ENCODE measurements around the gene RTP1. TPM values are rescaled to one million over a fixed set of nuclear protein-coding genes. Genes with fewer than 3 reads are reported as not detected.

Gene RTP1
- total and polyA plus RNA-seq, 9 of the 15 experiments (the other 6 are each of a cell fraction or from before 2014, with no cell fraction given), result not detected

DNA sequence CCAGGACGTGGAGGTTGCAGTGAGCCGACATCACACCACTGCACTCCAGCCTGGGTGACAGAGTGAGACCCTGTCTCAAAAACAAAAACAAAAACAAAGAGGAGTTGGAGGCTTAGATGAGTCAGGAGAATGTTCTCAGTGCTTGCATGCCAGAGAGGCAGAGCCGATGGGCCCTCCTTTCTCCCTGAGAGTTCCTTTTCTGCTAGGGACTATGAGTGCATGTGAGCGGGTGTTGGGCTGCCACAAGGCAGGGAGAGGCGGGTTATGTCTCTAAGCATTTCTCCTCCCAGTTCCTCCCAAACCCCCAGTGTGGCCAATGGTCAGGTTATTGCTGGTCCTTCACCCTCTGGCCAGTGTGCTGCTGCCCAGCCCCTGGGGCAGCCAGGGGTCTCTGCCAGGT, 45.1 kb downstream of the RTP1 start:
- POLR2A ChIA-PET, result interaction anchor here (0.6 kb wide), 1 partner anchor 477 kb away, joined by 6 read pairs; no protein-coding TSS in a partner anchor
- DNase-seq (ENCODE audit: extremely low read depth in 1 of 4, low spot score in 3 of 4), result no peak
- no peak for FAIRE-seq
- Histone ChIP-seq H3K9me1 (ENCODE audit: control insufficient read depth, insufficient read depth, low read length) (no peaks in the 10 kb centered on the region), H4K20me1 (replicated peaks; ENCODE audit: control insufficient read depth, insufficient read depth, low read length) (no peaks in the 10 kb centered on the region), H3K9ac (ENCODE audit: insufficient read depth in 1 of 2, low read depth in 2 of 2, low read length in 2 of 2) (no peak overlapping the region), H3K4me3 (no peak overlapping the region), H3K27ac (ENCODE audit: extremely low read depth, low read depth, low read length) (no peak overlapping the region), H3K36me3 (ENCODE audit: control insufficient read depth, insufficient read depth, low read length) (no peaks in the 10 kb centered on the region), H3K79me2 (ENCODE audit: control insufficient read depth, insufficient read depth, low read length) (no peaks in the 10 kb centered on the region), H3K4me2 (ENCODE audit: insufficient read depth, low read length) (no peak overlapping the region), H3K9me3 (replicated peaks; ENCODE audit: control insufficient read depth, insufficient read depth, low read depth, low read length) (no peaks in the 10 kb centered on the region), H3K27me3 (ENCODE audit: control insufficient read depth in 2 of 2, insufficient read depth in 2 of 2, low read length in 2 of 2) (peaks cover 4 to 24% of the 10 kb centered on the region in 2 experiments; a peak in 3 of 5 replicates), H3K4me1 (replicated peaks in 1 of 2; ENCODE audit: control insufficient read depth in 2 of 2, insufficient read depth in 2 of 2, low read length in 2 of 2) (no peaks in the 10 kb centered on the region), H2AFZ (ENCODE audit: low read depth, low read length) (no peak overlapping the region)
- CTCF ChIA-PET (ENCODE audit: low intra/inter-chr PET ratio), result no interaction called here
- intact Hi-C loops (cut with micrococcal nuclease), result no loop called here
- 2% methylated on average over 5 of the region's 5 CpGs for WGBS (ENCODE audit: insufficient coverage, low coverage, missing lambda C conversion rate)
- TF ChIP-seq, protein P1, sequence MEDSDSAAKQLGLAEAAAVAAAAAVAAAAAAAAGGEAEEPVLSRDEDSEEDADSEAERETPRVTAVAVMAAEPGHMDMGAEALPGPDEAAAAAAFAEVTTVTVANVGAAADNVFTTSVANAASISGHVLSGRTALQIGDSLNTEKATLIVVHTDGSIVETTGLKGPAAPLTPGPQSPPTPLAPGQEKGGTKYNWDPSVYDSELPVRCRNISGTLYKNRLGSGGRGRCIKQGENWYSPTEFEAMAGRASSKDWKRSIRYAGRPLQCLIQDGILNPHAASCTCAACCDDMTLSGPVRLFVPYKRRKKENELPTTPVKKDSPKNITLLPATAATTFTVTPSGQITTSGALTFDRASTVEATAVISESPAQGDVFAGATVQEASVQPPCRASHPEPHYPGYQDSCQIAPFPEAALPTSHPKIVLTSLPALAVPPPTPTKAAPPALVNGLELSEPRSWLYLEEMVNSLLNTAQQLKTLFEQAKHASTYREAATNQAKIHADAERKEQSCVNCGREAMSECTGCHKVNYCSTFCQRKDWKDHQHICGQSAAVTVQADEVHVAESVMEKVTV (CRISPR knock-in tag; IDR thresholded peaks at IDR 0.05), result no peak
- TF ChIP-seq SREBF2 (CRISPR knock-in tag; IDR thresholded peaks at IDR 0.05), result no peak
- no peak for TF ChIP-seq BRD4 (IDR thresholded peaks at IDR 0.05)
- no peak for TF ChIP-seq ARID1B (IDR thresholded peaks at IDR 0.05)
- no peak for TF ChIP-seq GABPB2 (CRISPR knock-in tag; conservative IDR thresholded peaks at IDR 0.05)
- no peak for TF ChIP-seq DACH1 (IDR thresholded peaks at IDR 0.05; ENCODE audit: partially characterized antibody)
- TF ChIP-seq, protein P2, sequence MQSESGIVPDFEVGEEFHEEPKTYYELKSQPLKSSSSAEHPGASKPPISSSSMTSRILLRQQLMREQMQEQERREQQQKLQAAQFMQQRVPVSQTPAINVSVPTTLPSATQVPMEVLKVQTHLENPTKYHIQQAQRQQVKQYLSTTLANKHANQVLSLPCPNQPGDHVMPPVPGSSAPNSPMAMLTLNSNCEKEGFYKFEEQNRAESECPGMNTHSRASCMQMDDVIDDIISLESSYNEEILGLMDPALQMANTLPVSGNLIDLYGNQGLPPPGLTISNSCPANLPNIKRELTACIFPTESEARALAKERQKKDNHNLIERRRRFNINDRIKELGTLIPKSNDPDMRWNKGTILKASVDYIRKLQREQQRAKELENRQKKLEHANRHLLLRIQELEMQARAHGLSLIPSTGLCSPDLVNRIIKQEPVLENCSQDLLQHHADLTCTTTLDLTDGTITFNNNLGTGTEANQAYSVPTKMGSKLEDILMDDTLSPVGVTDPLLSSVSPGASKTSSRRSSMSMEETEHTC (IDR thresholded peaks at IDR 0.05), result no peak
- TF ChIP-seq POLR2H (tag; IDR thresholded peaks at IDR 0.05; ENCODE audit: low read depth), result no peak
- TF ChIP-seq SAFB2 (IDR thresholded peaks at IDR 0.05; ENCODE audit: borderline replicate concordance, low read depth, low read length, severe bottlenecking), result no peak
- TF ChIP-seq ZNF146 (CRISPR knock-in tag; IDR thresholded peaks at IDR 0.05; ENCODE audit: unreplicated experiment), result no peak
- no peak for TF ChIP-seq ZNF121 (CRISPR knock-in tag; conservative IDR thresholded peaks at IDR 0.05)
- TF ChIP-seq SAP30 (IDR thresholded peaks at IDR 0.05; ENCODE audit: borderline replicate concordance, insufficient read depth, low read depth, low read length, poor library complexity, severe bottlenecking), result no peak
- TF ChIP-seq TFE3 (CRISPR knock-in tag; IDR thresholded peaks at IDR 0.05), result no peak
- no TSS peak for BruUV-seq (replicated peaks)
- ATAC-seq, result no peak
- in situ Hi-C loops (cut with MboI), result no loop called here
